H1 (cell line): ENCODE data around the gene DOP1B.

ENCODE experiments used
- CTCF ChIP-seq, 3 experiments: IDR thresholded peaks; 1 replicate in 2 of 3; 2 replicates in 1 of 3; pipeline versions ENCODE4 v1.5.1 to v1.6.1; 2011; ENCODE audit warnings: low read length in 3 of 3, mild to moderate bottlenecking in 3 of 3, inconsistent platforms in 2 of 3, low read depth in 1 of 3, moderate library complexity in 1 of 3; ENCODE audit not compliant: insufficient read depth in 1 of 3; ENCODE audit errors: control extremely low read depth in 1 of 3
- USF2 ChIP-seq: IDR thresholded peaks from 2 replicates; pipeline ENCODE4 v1.6.1; 2011; ENCODE audit warnings: low read length, improper control_type of control experiment

- TF ChIP-seq CTCF (IDR thresholded peaks at IDR 0.05; ENCODE audit: control extremely low read depth in 1 of 3, insufficient read depth in 1 of 3, low read depth in 1 of 3, low read length in 3 of 3) (no peak), USF2 (no peak)
These were observed 30.4 kb upstream of the DOP1B start for GRCh38 chr21:36126208-36126565.
